ENCODE data around the gene TMEM117. TPM values are rescaled to one million over a fixed set of nuclear protein-coding genes. Genes with fewer than 3 reads are reported as not detected.

The TMEM117 gene
- total RNA-seq, 1 experiment from 2014 or later: 5.9 TPM

GRCh38 chr12:43883311-43883710 lies 47.4 kb downstream of the TMEM117 start:
- no peak for DNase-seq (ENCODE audit: low spot score)
- TF ChIP-seq CTCF (conservative IDR thresholded peaks at IDR 0.05; ENCODE audit: low read depth, low read length) (no peak), EZH2 (IDR thresholded peaks at IDR 0.05; ENCODE audit: borderline replicate concordance, low read depth, low read length, poor library complexity, severe bottlenecking) (no peak)
- CTCF ChIA-PET: interaction anchor here (0.9 kb wide), 1 partner anchor 78 kb away, joined by 5 read pairs; no protein-coding TSS in a partner anchor
- no peaks in the 10 kb centered on the region for H3K9me3 ChIP-seq (ENCODE audit: low read depth, low read length, poor library complexity, severe bottlenecking)
- no peaks in the 10 kb centered on the region for H3K36me3 ChIP-seq (ENCODE audit: insufficient read depth, low read length, poor library complexity, severe bottlenecking)
- BruUV-seq (replicated peaks): no TSS peak
- POLR2A ChIA-PET (ENCODE audit: low non-redundant PET): no interaction called here
- no peaks in the 10 kb centered on the region for H3K27me3 ChIP-seq (replicated peaks; ENCODE audit: insufficient read depth, low read depth, low read length, poor library complexity)
- no peak overlapping the region for H3K4me3 ChIP-seq (ENCODE audit: low read depth, low read length, poor library complexity, severe bottlenecking)
- intact Hi-C loops (cut with micrococcal nuclease; ENCODE audit: unreplicated experiment): loop anchor here (2.0 to 5.0 kb wide), 3 partner anchors 107 to 439 kb away; no protein-coding TSS in a partner anchor
- no peaks in the 10 kb centered on the region for H3K4me1 ChIP-seq (ENCODE audit: insufficient read depth, low read length, poor library complexity, severe bottlenecking)
- H3K27ac ChIP-seq (ENCODE audit: low read depth, low read length, poor library complexity, severe bottlenecking): no peak overlapping the region

GRCh38 chr12:43883748-43884147 lies 47.9 kb downstream of the TMEM117 start:
- no peak overlapping the region for H3K27ac ChIP-seq (ENCODE audit: low read depth, low read length, poor library complexity, severe bottlenecking)
- BruUV-seq (replicated peaks): no TSS peak
- no peaks in the 10 kb centered on the region for H3K36me3 ChIP-seq (ENCODE audit: insufficient read depth, low read length, poor library complexity, severe bottlenecking)
- ChIA-PET POLR2A (ENCODE audit: low non-redundant PET) (no interaction called here), CTCF (no interaction called here)
- H3K4me1 ChIP-seq (ENCODE audit: insufficient read depth, low read length, poor library complexity, severe bottlenecking): no peaks in the 10 kb centered on the region
- no peaks in the 10 kb centered on the region for H3K27me3 ChIP-seq (replicated peaks; ENCODE audit: insufficient read depth, low read depth, low read length, poor library complexity)
- no peaks in the 10 kb centered on the region for H3K9me3 ChIP-seq (ENCODE audit: low read depth, low read length, poor library complexity, severe bottlenecking)
- intact Hi-C loops (cut with micrococcal nuclease; ENCODE audit: unreplicated experiment): loop anchor here (2.0 to 5.0 kb wide), 3 partner anchors 107 to 439 kb away; no protein-coding TSS in a partner anchor
- DNase-seq (ENCODE audit: low spot score): no peak
- TF ChIP-seq CTCF (conservative IDR thresholded peaks at IDR 0.05; ENCODE audit: low read depth, low read length): no peak
- H3K4me3 ChIP-seq (ENCODE audit: low read depth, low read length, poor library complexity, severe bottlenecking): no peak overlapping the region

- H3K4me1 ChIP-seq (ENCODE audit: insufficient read depth, low read length, poor library complexity, severe bottlenecking): no peaks in the 10 kb centered on the region
- POLR2A ChIA-PET (ENCODE audit: low non-redundant PET): no interaction called here
- H3K36me3 ChIP-seq (ENCODE audit: insufficient read depth, low read length, poor library complexity, severe bottlenecking): no peaks in the 10 kb centered on the region
- intact Hi-C loops (cut with micrococcal nuclease; ENCODE audit: unreplicated experiment): loop anchor here (5.0 kb wide), 1 partner anchor 383 kb away; no protein-coding TSS in a partner anchor
- CTCF ChIA-PET: no interaction called here
- no peak for DNase-seq (ENCODE audit: low spot score)
- H3K9me3 ChIP-seq (ENCODE audit: low read depth, low read length, poor library complexity, severe bottlenecking): no peaks in the 10 kb centered on the region
- TF ChIP-seq EZH2 (IDR thresholded peaks at IDR 0.05; ENCODE audit: borderline replicate concordance, low read depth, low read length, poor library complexity, severe bottlenecking): no peak
- no peak for TF ChIP-seq CTCF (conservative IDR thresholded peaks at IDR 0.05; ENCODE audit: low read depth, low read length)
- no peaks in the 10 kb centered on the region for H3K27me3 ChIP-seq (replicated peaks; ENCODE audit: insufficient read depth, low read depth, low read length, poor library complexity)
- H3K4me3 ChIP-seq (ENCODE audit: low read depth, low read length, poor library complexity, severe bottlenecking): no peak overlapping the region
- H3K27ac ChIP-seq (ENCODE audit: low read depth, low read length, poor library complexity, severe bottlenecking): no peak overlapping the region
- no TSS peak for BruUV-seq (replicated peaks)
Measured at GRCh38 chr12:43884683-43885410, 49.0 kb downstream of the TMEM117 start.

Measured in A673 (cell line).